Spleen (tissue), 11 donors: ENCODE results near the gene EVA1C. TPM values are rescaled to one million over a fixed set of nuclear protein-coding genes. Genes with fewer than 3 reads are reported as not detected.

Source experiments
- DNase-seq: peaks from one replicate; pipeline ENCODE4 v3.0.0-alpha.2; 2020
- H3K27ac ChIP-seq, 8 donors: fragments of 200-600 bp; sonication (generic) in 7 of 8; 1 replicate in 4 of 8; 2 replicates in 4 of 8; pipeline versions ENCODE4 v1.5.0 to v1.8.0; 2016 to 2021; ENCODE audit warnings: inconsistent platforms in 4 of 8, mild to moderate bottlenecking in 4 of 8, moderate library complexity in 1 of 8
- H3K27me3 ChIP-seq, 7 donors: fragments of 200-600 bp; sonication (generic) in 6 of 7; replicated peaks in 1 of 7; 1 replicate in 4 of 7; 2 replicates in 3 of 7; pipeline versions ENCODE4 v1.5.0 to v1.8.0; 2016 to 2021; ENCODE audit warnings: inconsistent platforms in 3 of 7, mild to moderate bottlenecking in 1 of 7
- H3K36me3 ChIP-seq, 6 donors: fragments of 200-600 bp; sonication (generic) in 5 of 6; 1 replicate in 4 of 6; 2 replicates in 2 of 6; pipeline versions ENCODE4 v1.5.0 to v1.8.0; 2016 to 2021; ENCODE audit warnings: inconsistent platforms in 2 of 6
- H3K4me1 ChIP-seq, 6 donors: fragments of 200-600 bp; sonication (generic) in 5 of 6; 1 replicate in 3 of 6; 2 replicates in 3 of 6; pipeline versions ENCODE4 v1.5.0 to v1.8.0; 2016 to 2021; ENCODE audit warnings: inconsistent platforms in 3 of 6
- H3K4me3 ChIP-seq, 8 donors: fragments of 200-600 bp; sonication (generic) in 7 of 8; 1 replicate in 4 of 8; 2 replicates in 4 of 8; pipeline versions ENCODE4 v1.5.0 to v1.8.0; 2016 to 2021; ENCODE audit warnings: inconsistent platforms in 4 of 8, mild to moderate bottlenecking in 4 of 8, moderate library complexity in 2 of 8
- H3K9me3 ChIP-seq, 8 donors: fragments of 200-600 bp; sonication (generic) in 7 of 8; 1 replicate in 4 of 8; 2 replicates in 4 of 8; pipeline versions ENCODE4 v1.5.0 to v1.8.0; 2016 to 2021; ENCODE audit warnings: inconsistent platforms in 4 of 8
- CTCF ChIP-seq, 11 experiments: fragments of 200-600 bp in 7 of 11; fragments of 450-650 bp in 4 of 11; sonication (generic) in 4 of 11; IDR thresholded peaks in 8 of 11; conservative IDR thresholded peaks in 3 of 11; 1 replicate in 7 of 11; 2 replicates in 4 of 11; pipeline versions ENCODE4 v1.4.0 to v1.8.0; 2016 to 2021; ENCODE audit warnings: antibody characterized with exemption in 11 of 11, inconsistent platforms in 4 of 11, mild to moderate bottlenecking in 1 of 11
- POLR2A ChIP-seq, 3 donors: fragments of 450-650 bp; IDR thresholded peaks; one replicate each; pipeline ENCODE4 v1.5.1; 2017; ENCODE audit warnings: antibody characterized with exemption in 3 of 3, mild to moderate bottlenecking in 1 of 3
- POLR2AphosphoS5 ChIP-seq, 3 donors: sonication (generic); formaldehyde crosslinking; IDR thresholded peaks; one replicate each; pipeline ENCODE4 v1.5.1; 2017; ENCODE audit warnings: antibody characterized with exemption in 3 of 3
- WGBS, 5 donors: extraction: QIAGEN DNeasy Blood & Tissue Kit in 3 of 5; methylation state at CpG; one replicate each; pipeline versions ENCODE4 v1.1.5 to v1.1.7; 2013 to 2018; 5-methylcytosine and 5-hydroxymethylcytosine counted together
- intact Hi-C: fragments of 100-400 bp; cut with DNase I; formaldehyde crosslinking; loops from one replicate; pipeline ENCODE4 v1.15.0; 2023; ENCODE audit warnings: low total_unique reads
- polyA plus RNA-seq, 3 donors: library from polyadenylated mRNA; stranded (reverse); fragments of 200-250 nt; gene quantifications; one replicate each; pipeline ENCODE4 v1.2.1, GENCODE V29; 2013
- total RNA-seq, 7 donors: library from RNA; depleted of rRNA in 3 of 7; stranded (reverse); fragments of >200 nt in 3 of 7; fragmentation: NEBNext Ultra II Directional in 4 of 7; extraction: Animal tissue kit (Norgen Biotek cat#: 25700) in 4 of 7; gene quantifications; one replicate each; pipeline versions ENCODE4 v1.1.0 to v1.2.1, GENCODE V29; 2016 to 2021
- donor health status: healthy with polysubstance abuse.
- donor health status: DM: no; HTN: no; CAD: no; lungs with moderate emphysema.
- donor health status: DM: no; HTN: no; CAD: no.
- donor health status: Bipolar disorder and iron deficiency.
- donor health status: healthy.
- donor health status: DM: no; HTN: no; CAD: no.
- donor health status: DM: yes; HTN: yes; CAD: no.

EVA1C gene
- total and polyA plus RNA-seq, 10 donors: 11.9 to 39.4 (median 25.4) TPM

GRCh38 chr21:32371913-32372314 lies 40.6 kb upstream of the EVA1C start:
- DNase-seq: peak; percentile 62
- intact Hi-C loops: no loop called here
- Histone ChIP-seq H3K27me3 (no peaks in the 10 kb centered on the region), H3K36me3 (peaks cover 3 to 99% (median 43%) of the 10 kb centered on the region in 6 donors), H3K4me1 (peaks cover 0 to 17% (median 2%) of the 10 kb centered on the region in 6 donors), H3K4me3 (no peak overlapping the region), H3K9me3 (no peaks in the 10 kb centered on the region), H3K27ac (peak overlapping the region in 7 of 8 donors; percentile 20 to 76 (median 61))
- WGBS, 5 donors: 51 to 76% (median 58%) methylated on average over 6 of the region's 6 CpGs
- TF ChIP-seq POLR2AphosphoS5 (IDR thresholded peaks at IDR 0.05) (peak in 2 of 3 donors; percentile 54 to 69), POLR2A (IDR thresholded peaks at IDR 0.05) (no peak), CTCF (IDR thresholded peaks at IDR 0.05 in 8 of 11, conservative IDR thresholded peaks at IDR 0.05 in 3 of 11) (no peak)

DNA sequence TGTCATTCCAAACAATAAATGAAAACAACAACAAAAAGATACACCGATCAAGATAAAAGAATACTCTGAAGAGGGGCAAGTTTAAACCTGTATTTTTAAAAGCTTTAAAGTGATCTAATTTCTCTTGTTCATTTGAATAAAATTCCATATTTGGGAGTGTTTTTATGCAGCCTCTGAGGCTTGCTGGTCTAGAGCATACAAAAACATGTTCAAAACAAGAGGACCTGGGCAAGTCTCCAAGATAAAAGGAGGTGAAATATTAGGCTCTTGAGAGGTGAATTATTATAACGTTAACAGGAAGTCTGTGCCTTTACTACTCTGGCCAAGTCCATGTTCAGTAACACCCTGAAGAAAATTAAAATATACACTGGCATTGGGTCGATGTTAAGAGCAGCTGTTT lies 39.8 kb upstream of the EVA1C start:
- 70 to 79% (median 74%) methylated on average over 3 of the region's 3 CpGs for WGBS, 5 donors
- DNase-seq: no peak
- no peak for TF ChIP-seq POLR2AphosphoS5 (IDR thresholded peaks at IDR 0.05)
- TF ChIP-seq CTCF (IDR thresholded peaks at IDR 0.05 in 8 of 11, conservative IDR thresholded peaks at IDR 0.05 in 3 of 11): no peak
- no peak for TF ChIP-seq POLR2A (IDR thresholded peaks at IDR 0.05)
- Histone ChIP-seq H3K4me1 (peaks cover 0 to 17% (median 2%) of the 10 kb centered on the region in 6 donors), H3K9me3 (no peaks in the 10 kb centered on the region), H3K36me3 (peaks cover 0 to 99% (median 42%) of the 10 kb centered on the region in 6 donors), H3K27ac (peak overlapping the region in 6 of 8 donors; percentile 20 to 76 (median 61)), H3K4me3 (no peak overlapping the region), H3K27me3 (no peaks in the 10 kb centered on the region)
- intact Hi-C loops: no loop called here

- H3K36me3 ChIP-seq: peaks cover 0 to 99% (median 40%) of the 10 kb centered on the region in 6 donors
- 89 to 97% (median 94%) methylated on average over 7 to 8 of the region's 8 CpGs for WGBS, 5 donors
- peak; percentile 57 for DNase-seq
These were observed 35.0 kb upstream of the EVA1C start for GRCh38 chr21:32377506-32377905.

GRCh38 chr21:32377991-32378390 lies 34.5 kb upstream of the EVA1C start:
- H3K27ac ChIP-seq: no peak overlapping the region
- DNase-seq: no peak
- no peaks in the 10 kb centered on the region for H3K4me1 ChIP-seq
- H3K27me3 ChIP-seq: no peaks in the 10 kb centered on the region
- 78 to 87% (median 82%) methylated on average over 7 of the region's 7 CpGs for WGBS, 5 donors
- intact Hi-C loops: no loop called here
- H3K36me3 ChIP-seq: peaks cover 0 to 99% (median 43%) of the 10 kb centered on the region in 6 donors
- no peak overlapping the region for H3K4me3 ChIP-seq
- no peak for TF ChIP-seq POLR2AphosphoS5 (IDR thresholded peaks at IDR 0.05)
- TF ChIP-seq POLR2A (IDR thresholded peaks at IDR 0.05): no peak
- no peak for TF ChIP-seq CTCF (IDR thresholded peaks at IDR 0.05 in 8 of 11, conservative IDR thresholded peaks at IDR 0.05 in 3 of 11)
- H3K9me3 ChIP-seq: no peaks in the 10 kb centered on the region

More at GRCh38 chr21:32377506-32377905, 35.0 kb upstream of the EVA1C start:
- H3K9me3 ChIP-seq: no peaks in the 10 kb centered on the region
- H3K27ac ChIP-seq: no peak overlapping the region
- H3K4me3 ChIP-seq: no peak overlapping the region
- TF ChIP-seq POLR2A (IDR thresholded peaks at IDR 0.05) (no peak), CTCF (IDR thresholded peaks at IDR 0.05 in 8 of 11, conservative IDR thresholded peaks at IDR 0.05 in 3 of 11) (no peak), POLR2AphosphoS5 (IDR thresholded peaks at IDR 0.05) (no peak)
- intact Hi-C loops: no loop called here
- H3K4me1 ChIP-seq: peaks cover 0 to 2% (median 0%) of the 10 kb centered on the region in 6 donors
- no peaks in the 10 kb centered on the region for H3K27me3 ChIP-seq
